ENCODE measurements around the gene TRIM24. TPM values are rescaled to one million over a fixed set of nuclear protein-coding genes. Genes with fewer than 3 reads are reported as not detected.

The TRIM24 gene
- total and polyA plus RNA-seq, 10 of the 15 experiments (the other 5 are each of a cell fraction or from before 2014, with no cell fraction given), result 4.6 to 23.5 (median 13.6) TPM

DNA sequence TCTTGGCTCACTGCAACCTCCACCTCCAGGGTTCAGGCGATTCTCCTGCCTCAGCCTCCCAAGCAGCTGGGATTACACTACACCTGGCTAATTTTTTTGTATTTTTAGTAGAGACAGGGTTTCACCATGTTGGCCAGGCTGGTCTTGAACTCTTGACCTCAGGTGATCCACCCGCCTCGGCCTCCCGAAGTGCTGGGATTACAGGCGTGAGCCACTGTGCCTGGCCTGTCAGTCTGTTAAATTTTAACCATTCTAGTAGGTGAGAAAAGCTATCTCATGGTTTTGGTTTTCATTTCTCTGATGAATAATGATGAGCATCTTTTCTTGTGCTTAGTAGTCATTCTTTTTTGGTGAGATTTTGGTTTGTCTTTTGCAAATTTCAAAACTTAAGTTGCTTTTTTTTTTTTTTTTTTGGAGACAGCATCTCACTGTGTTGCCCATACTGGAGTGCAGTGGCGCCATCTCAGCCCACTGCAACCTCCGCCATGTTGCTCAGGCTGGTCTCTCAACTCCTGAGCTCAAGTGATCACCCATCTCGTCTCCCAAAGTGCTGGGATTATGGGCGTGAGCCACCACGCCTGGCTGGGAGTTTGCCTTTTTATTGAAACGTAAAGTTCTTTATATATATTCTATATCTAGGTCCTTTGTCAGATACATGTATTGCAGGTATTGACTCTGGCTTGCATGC, 6.2 kb downstream of the TRIM24 start (continued):
- TF ChIP-seq, protein P1, sequence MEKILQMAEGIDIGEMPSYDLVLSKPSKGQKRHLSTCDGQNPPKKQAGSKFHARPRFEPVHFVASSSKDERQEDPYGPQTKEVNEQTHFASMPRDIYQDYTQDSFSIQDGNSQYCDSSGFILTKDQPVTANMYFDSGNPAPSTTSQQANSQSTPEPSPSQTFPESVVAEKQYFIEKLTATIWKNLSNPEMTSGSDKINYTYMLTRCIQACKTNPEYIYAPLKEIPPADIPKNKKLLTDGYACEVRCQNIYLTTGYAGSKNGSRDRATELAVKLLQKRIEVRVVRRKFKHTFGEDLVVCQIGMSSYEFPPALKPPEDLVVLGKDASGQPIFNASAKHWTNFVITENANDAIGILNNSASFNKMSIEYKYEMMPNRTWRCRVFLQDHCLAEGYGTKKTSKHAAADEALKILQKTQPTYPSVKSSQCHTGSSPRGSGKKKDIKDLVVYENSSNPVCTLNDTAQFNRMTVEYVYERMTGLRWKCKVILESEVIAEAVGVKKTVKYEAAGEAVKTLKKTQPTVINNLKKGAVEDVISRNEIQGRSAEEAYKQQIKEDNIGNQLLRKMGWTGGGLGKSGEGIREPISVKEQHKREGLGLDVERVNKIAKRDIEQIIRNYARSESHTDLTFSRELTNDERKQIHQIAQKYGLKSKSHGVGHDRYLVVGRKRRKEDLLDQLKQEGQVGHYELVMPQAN (conservative IDR thresholded peaks at IDR 0.05), result 0 out of 2 replicates have a peak, but pooled peaks have one; percentile 33
- peak; percentile 57 for TF ChIP-seq IKZF1 (conservative IDR thresholded peaks at IDR 0.05)
- TF ChIP-seq DPF2 (IDR thresholded peaks at IDR 0.05), result peak; percentile 43; the same call in 1 of the 2 replicates

DNA sequence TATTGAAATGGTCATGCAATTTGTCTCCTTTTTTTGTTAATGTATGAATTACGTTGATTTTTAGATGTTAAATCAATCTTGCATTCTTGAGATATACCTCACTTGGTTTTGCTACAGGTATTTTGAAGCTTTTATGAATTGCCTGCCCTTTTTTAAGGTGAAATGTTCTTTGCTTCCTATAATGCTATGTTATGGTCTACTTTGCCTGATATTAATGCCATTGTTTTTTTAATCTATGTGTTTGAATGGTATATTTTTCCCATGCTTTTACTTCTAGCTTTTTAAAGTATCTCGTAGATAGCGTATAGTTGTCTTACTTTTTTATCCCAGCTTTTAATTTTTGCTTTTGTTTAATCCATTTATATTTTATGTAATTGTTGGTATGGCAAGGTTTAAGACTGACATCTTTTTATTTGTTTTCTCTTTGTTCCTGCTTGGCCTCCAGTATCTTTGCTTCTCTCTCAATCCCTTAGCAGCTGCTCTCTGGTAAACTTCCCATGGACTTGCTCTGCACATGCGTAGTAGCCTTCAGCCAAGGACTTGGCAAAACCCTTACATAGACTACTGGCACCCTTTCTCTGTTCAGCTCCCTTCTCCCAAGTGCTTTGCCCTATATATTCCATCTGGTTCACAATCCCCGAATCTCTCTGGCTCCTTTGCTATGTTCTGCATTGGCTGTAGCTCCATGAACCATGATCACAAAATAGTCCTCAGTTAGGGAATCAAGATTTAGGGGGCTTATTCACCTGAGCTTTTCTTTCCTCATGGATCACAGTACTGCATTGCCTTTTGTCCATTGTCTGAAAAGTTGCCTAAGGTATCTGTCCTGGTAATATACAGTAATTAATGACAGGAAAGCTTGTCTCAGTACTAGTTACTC, 8.4 kb downstream of the TRIM24 start:
- Histone ChIP-seq H4K20me1 (ENCODE audit: control insufficient read depth, insufficient read depth) (no peaks in the 10 kb centered on the region), H3K4me3 (no peak overlapping the region), H3K4me1 (ENCODE audit: control insufficient read depth, insufficient read depth, low read length) (0 out of 2 replicates have a peak, but pooled peaks cover 4% of the 10 kb centered on the region), H3K36me3 (ENCODE audit: control insufficient read depth in 2 of 2, insufficient read depth in 2 of 2, low read length in 1 of 2) (0 out of 4 replicates have a peak, but pooled peaks cover 0 to 2% of the 10 kb centered on the region in 2 experiments), H3K79me2 (ENCODE audit: control insufficient read depth, insufficient read depth, low read length) (peaks cover 71% of the 10 kb centered on the region), H2AFZ (ENCODE audit: control insufficient read depth, low read depth, low read length) (no peak overlapping the region), H3K27me3 (replicated peaks in 1 of 2; ENCODE audit: control insufficient read depth in 2 of 2, insufficient read depth in 2 of 2, low read length in 1 of 2) (no peaks in the 10 kb centered on the region), H3K9me3 (replicated peaks; ENCODE audit: control insufficient read depth, insufficient read depth, low read length) (no peaks in the 10 kb centered on the region; the same call in 2 of the 3 replicates), H3K27ac (ENCODE audit: control insufficient read depth, insufficient read depth) (no peak overlapping the region), H3K9ac (ENCODE audit: control insufficient read depth, insufficient read depth, low read length) (no peak overlapping the region), H3K4me2 (ENCODE audit: control insufficient read depth, insufficient read depth) (no peak overlapping the region)
- ChIA-PET RAD21 (ENCODE audit: unreplicated experiment) (interaction anchor here (1.0 to 3.2 kb wide), 3 partner anchors 10 to 73 kb away, joined by 3 to 17 read pairs (median 4); no protein-coding TSS in a partner anchor), CTCF (interaction anchor here (0.6 to 2.0 kb wide), 5 partner anchors 10 to 454 kb away, joined by 3 to 9 read pairs (median 5); no protein-coding TSS in a partner anchor), SMC1A (ENCODE audit: uncharacterized antibody, unreplicated experiment) (interaction anchor here (0.6 to 7.3 kb wide), 10 partner anchors 9 to 270 kb away, joined by 3 to 67 read pairs (median 3); partner anchors contain the start of gene TRIM24), POLR2A (interaction anchor here (0.6 to 4.1 kb wide), 4 partner anchors 11 to 157 kb away, joined by 3 to 31 read pairs (median 3); no protein-coding TSS in a partner anchor)
- no peak for ATAC-seq
- DNase-seq (ENCODE audit: low read depth, low spot score), result no peak
- in situ Hi-C loops (cut with MboI) (no loop called here), intact Hi-C loops (cut with micrococcal nuclease; ENCODE audit: unreplicated experiment) (loop anchor here (10.0 kb wide), 1 partner anchor 564 kb away; no protein-coding TSS in a partner anchor)
- no peak for TF ChIP-seq SREBF1 (IDR thresholded peaks at IDR 0.05; ENCODE audit: low read length)
- TF ChIP-seq, protein P2, sequence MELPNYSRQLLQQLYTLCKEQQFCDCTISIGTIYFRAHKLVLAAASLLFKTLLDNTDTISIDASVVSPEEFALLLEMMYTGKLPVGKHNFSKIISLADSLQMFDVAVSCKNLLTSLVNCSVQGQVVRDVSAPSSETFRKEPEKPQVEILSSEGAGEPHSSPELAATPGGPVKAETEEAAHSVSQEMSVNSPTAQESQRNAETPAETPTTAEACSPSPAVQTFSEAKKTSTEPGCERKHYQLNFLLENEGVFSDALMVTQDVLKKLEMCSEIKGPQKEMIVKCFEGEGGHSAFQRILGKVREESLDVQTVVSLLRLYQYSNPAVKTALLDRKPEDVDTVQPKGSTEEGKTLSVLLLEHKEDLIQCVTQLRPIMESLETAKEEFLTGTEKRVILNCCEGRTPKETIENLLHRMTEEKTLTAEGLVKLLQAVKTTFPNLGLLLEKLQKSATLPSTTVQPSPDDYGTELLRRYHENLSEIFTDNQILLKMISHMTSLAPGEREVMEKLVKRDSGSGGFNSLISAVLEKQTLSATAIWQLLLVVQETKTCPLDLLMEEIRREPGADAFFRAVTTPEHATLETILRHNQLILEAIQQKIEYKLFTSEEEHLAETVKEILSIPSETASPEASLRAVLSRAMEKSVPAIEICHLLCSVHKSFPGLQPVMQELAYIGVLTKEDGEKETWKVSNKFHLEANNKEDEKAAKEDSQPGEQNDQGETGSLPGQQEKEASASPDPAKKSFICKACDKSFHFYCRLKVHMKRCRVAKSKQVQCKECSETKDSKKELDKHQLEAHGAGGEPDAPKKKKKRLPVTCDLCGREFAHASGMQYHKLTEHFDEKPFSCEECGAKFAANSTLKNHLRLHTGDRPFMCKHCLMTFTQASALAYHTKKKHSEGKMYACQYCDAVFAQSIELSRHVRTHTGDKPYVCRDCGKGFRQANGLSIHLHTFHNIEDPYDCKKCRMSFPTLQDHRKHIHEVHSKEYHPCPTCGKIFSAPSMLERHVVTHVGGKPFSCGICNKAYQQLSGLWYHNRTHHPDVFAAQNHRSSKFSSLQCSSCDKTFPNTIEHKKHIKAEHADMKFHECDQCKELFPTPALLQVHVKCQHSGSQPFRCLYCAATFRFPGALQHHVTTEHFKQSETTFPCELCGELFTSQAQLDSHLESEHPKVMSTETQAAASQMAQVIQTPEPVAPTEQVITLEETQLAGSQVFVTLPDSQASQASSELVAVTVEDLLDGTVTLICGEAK (IDR thresholded peaks at IDR 0.05; ENCODE audit: borderline replicate concordance), result no peak
- BruUV-seq (replicated peaks), result no TSS peak
- WGBS (ENCODE audit: insufficient coverage, insufficient replicate concordance, low lambda C conversion rate, missing lambda C conversion rate), result 98% methylated on average over 5 of the region's 5 CpGs
- FAIRE-seq, result no peak

Data from GM12878 (cell line).